ENCODE results near the gene SCTR.

DNA sequence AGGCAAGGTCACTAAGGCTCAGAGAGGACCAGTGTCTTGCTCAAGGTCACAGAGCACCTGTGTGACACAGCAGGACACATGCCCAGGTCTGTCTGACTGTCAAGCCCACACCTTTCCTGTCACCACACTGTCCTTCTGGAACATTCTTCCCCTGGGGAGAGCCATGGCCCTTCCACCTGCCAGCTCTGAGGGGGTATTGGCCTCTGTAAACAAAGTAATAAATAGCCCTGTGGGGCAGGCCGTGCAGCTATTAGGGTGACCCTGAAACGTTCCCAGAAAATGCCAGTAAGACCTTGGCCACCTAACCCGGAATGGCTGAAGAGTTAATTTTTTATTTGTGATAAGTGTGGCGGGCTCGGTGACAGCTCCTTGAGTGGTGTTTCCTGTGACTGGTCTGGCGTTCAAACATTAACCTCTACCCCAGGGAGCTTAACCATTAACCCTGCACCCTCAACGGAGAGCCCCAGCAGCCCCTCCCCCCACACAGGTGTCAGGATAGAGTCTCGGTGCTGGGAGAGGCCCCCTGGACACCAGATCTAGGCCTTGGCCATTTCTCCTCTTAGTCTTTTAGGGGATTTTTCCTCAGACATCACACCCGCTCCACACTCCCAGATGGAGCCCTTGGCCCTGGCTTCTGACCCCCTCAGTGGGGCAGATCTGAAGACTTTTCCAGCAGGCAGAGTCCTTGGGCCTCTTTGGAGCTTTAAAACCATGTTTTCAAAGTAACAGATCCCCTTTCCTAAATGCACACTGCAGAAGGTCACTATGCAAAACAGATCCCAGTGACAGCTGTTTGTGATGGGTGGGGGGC, 36.6 kb downstream of the SCTR start:
- TF ChIP-seq, protein P1, sequence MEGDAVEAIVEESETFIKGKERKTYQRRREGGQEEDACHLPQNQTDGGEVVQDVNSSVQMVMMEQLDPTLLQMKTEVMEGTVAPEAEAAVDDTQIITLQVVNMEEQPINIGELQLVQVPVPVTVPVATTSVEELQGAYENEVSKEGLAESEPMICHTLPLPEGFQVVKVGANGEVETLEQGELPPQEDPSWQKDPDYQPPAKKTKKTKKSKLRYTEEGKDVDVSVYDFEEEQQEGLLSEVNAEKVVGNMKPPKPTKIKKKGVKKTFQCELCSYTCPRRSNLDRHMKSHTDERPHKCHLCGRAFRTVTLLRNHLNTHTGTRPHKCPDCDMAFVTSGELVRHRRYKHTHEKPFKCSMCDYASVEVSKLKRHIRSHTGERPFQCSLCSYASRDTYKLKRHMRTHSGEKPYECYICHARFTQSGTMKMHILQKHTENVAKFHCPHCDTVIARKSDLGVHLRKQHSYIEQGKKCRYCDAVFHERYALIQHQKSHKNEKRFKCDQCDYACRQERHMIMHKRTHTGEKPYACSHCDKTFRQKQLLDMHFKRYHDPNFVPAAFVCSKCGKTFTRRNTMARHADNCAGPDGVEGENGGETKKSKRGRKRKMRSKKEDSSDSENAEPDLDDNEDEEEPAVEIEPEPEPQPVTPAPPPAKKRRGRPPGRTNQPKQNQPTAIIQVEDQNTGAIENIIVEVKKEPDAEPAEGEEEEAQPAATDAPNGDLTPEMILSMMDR (IDR thresholded peaks at IDR 0.05; ENCODE audit: low read depth, low read length) = no peak
- TF ChIP-seq EZH2phosphoT487 (IDR thresholded peaks at IDR 0.05; ENCODE audit: low read depth) = no peak
